ENCODE measurements around the gene TGFBR3. TPM values are rescaled to one million over a fixed set of nuclear protein-coding genes. Genes with fewer than 3 reads are reported as not detected.

TGFBR3 gene
- total RNA-seq, 1 experiment from 2014 or later, result 2.4 TPM

DNA sequence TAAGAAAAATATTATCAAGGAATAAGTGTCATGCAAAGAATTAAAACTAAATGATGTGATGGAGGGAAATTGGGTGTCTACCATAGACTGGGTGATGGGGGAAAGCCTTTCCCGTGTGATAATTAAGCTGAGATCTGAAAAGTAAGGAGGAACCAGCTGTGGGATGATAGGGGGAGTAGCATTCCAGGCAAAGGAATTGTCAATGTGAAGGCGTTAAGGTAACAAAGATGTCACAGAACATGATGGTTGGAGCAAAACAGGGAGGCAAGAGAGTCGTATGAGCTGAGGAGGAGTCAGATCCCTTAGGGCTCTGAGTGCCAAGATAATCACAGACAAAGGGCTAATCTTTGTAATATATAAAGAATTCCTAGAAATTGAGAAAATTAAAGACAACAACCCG is 215.2 kb downstream of the TGFBR3 start:
- Histone ChIP-seq H2BK12ac (ENCODE audit: insufficient read length, low read depth, low read length) (no peak overlapping the region), H4K8ac (replicated peaks; ENCODE audit: insufficient read length, low read depth, low read length) (no peak overlapping the region), H4K5ac (ENCODE audit: insufficient read length, low read depth, low read length) (no peak overlapping the region), H3K27ac (ENCODE audit: insufficient read length, low read depth, low read length) (no peak overlapping the region), H4K20me1 (ENCODE audit: control insufficient read depth, insufficient read depth, insufficient read length) (no peaks in the 10 kb centered on the region), H2BK5ac (ENCODE audit: insufficient read length, low read length) (no peak overlapping the region), H3T11ph (ENCODE audit: low read length) (no peak overlapping the region), H3K27me3 (ENCODE audit: insufficient read depth, low read length) (no peaks in the 10 kb centered on the region), H2AFZ (ENCODE audit: low read length) (no peak overlapping the region), H3K4me2 (ENCODE audit: insufficient read depth, insufficient read length, low read length) (no peak overlapping the region), H3K4me1 (ENCODE audit: insufficient read depth, low read length) (no peaks in the 10 kb centered on the region), H3K23me2 (ENCODE audit: insufficient read length, low read depth, low read length, poor library complexity, severe bottlenecking) (no peaks in the 10 kb centered on the region), H3K4ac (ENCODE audit: low read depth, low read length) (no peak overlapping the region), H2BK15ac (ENCODE audit: low read depth, low read length) (no peak overlapping the region), H3K9me3 (ENCODE audit: control insufficient read depth, low read depth, low read length) (no peaks in the 10 kb centered on the region), H3K18ac (ENCODE audit: insufficient read length, low read depth, low read length) (no peak overlapping the region), H4K91ac (ENCODE audit: insufficient read length, low read depth, low read length) (no peak overlapping the region), H2BK20ac (ENCODE audit: low read depth, low read length, poor library complexity, severe bottlenecking) (no peak overlapping the region), H3K56ac (ENCODE audit: insufficient read length, low read depth, low read length) (no peak overlapping the region), H3K9ac (ENCODE audit: extremely low read depth, insufficient read length, low read length) (no peak overlapping the region), H3K79me1 (ENCODE audit: insufficient read depth, low read depth, low read length, poor library complexity, severe bottlenecking) (no peaks in the 10 kb centered on the region), H2BK120ac (ENCODE audit: low read depth, low read length, poor library complexity, severe bottlenecking) (no peak overlapping the region), H3K79me2 (ENCODE audit: insufficient read depth, low read length) (no peaks in the 10 kb centered on the region), H2AK5ac (ENCODE audit: insufficient read length, low read length) (no peak overlapping the region), H3K23ac (ENCODE audit: insufficient read length, low read depth, low read length) (no peak overlapping the region), H3K14ac (ENCODE audit: insufficient read depth, low read length) (no peak overlapping the region)
- Mint-ChIP-seq H3K4me1 (peaks cover 2 to 12% of the 10 kb centered on the region in 2 experiments; a peak in 3 of 4 replicates), H3K27me3 (ENCODE audit: low read depth) (no peaks in the 10 kb centered on the region), H3K27ac (no peak overlapping the region), H3K4me3 (no peak overlapping the region), H3K9me3 (peaks cover 3 to 4% of the 10 kb centered on the region in 2 experiments; a peak in 4 of 5 replicates), H3K36me3 (ENCODE audit: insufficient read depth in 1 of 3, low read depth in 3 of 3) (peaks cover 0 to 4% (median 3%) of the 10 kb centered on the region in 3 experiments; a peak in 2 of 7 replicates)
- no peak for DNase-seq
- WGBS (ENCODE audit: extremely low coverage, insufficient read length, low lambda C conversion rate), result no CpG with 5 or more reads among the region's 4 CpGs
- TF ChIP-seq, protein P1, sequence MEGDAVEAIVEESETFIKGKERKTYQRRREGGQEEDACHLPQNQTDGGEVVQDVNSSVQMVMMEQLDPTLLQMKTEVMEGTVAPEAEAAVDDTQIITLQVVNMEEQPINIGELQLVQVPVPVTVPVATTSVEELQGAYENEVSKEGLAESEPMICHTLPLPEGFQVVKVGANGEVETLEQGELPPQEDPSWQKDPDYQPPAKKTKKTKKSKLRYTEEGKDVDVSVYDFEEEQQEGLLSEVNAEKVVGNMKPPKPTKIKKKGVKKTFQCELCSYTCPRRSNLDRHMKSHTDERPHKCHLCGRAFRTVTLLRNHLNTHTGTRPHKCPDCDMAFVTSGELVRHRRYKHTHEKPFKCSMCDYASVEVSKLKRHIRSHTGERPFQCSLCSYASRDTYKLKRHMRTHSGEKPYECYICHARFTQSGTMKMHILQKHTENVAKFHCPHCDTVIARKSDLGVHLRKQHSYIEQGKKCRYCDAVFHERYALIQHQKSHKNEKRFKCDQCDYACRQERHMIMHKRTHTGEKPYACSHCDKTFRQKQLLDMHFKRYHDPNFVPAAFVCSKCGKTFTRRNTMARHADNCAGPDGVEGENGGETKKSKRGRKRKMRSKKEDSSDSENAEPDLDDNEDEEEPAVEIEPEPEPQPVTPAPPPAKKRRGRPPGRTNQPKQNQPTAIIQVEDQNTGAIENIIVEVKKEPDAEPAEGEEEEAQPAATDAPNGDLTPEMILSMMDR (conservative IDR thresholded peaks at IDR 0.05), result no peak
